B cell (primary cell): ENCODE measurements around the gene SPATA4.

ENCODE experiments used
- EZH2 ChIP-seq: IDR thresholded peaks from 2 replicates; pipeline ENCODE4 v1.6.1; 2012; ENCODE audit warnings: borderline replicate concordance, low read depth, mild to moderate bottlenecking, moderate library complexity, low read length; ENCODE audit not compliant: insufficient read depth, poor library complexity, severe bottlenecking
- TF ChIP-seq, protein P1 (sequence below): fragments of 200-600 bp; IDR thresholded peaks from one replicate; pipeline ENCODE4 v1.8.0; 2022; ENCODE audit warnings: antibody characterized with exemption, mild to moderate bottlenecking

DNA sequence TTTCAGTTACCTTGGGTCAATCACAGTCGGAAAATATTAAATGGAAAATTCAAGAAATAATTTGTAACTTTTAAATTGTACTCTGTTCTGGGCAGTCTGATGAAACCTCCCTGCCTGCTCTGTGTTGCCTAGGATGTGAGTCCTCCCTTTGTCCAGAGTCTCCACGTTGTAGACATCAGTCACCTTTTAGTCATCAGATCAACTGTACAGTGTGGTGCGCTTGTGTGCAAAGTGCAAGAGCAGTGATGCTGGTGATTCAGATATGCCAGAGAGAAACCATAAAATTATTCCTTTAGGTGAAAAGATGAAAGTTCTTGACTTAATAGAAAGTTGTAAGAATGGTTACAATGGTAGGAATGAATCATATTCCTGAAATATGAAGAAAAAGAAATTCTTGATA lies 1.4 kb downstream of the SPATA4 start:
- TF ChIP-seq, protein P1, sequence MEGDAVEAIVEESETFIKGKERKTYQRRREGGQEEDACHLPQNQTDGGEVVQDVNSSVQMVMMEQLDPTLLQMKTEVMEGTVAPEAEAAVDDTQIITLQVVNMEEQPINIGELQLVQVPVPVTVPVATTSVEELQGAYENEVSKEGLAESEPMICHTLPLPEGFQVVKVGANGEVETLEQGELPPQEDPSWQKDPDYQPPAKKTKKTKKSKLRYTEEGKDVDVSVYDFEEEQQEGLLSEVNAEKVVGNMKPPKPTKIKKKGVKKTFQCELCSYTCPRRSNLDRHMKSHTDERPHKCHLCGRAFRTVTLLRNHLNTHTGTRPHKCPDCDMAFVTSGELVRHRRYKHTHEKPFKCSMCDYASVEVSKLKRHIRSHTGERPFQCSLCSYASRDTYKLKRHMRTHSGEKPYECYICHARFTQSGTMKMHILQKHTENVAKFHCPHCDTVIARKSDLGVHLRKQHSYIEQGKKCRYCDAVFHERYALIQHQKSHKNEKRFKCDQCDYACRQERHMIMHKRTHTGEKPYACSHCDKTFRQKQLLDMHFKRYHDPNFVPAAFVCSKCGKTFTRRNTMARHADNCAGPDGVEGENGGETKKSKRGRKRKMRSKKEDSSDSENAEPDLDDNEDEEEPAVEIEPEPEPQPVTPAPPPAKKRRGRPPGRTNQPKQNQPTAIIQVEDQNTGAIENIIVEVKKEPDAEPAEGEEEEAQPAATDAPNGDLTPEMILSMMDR = no peak
- no peak for TF ChIP-seq EZH2
